Duodenal mucosa (tissue), 2 donors: ENCODE results near the gene FCN3.

Experiments
- H3K27ac ChIP-seq: one replicate; pipeline ENCODE4 v1.7.0; 2013; ENCODE audit warnings: low read depth, low read length
- H3K27me3 ChIP-seq, 2 donors: one replicate each; pipeline ENCODE4 v1.7.0; 2013; ENCODE audit warnings: low read length in 2 of 2, control low read depth in 1 of 2; ENCODE audit not compliant: insufficient read depth in 2 of 2, control insufficient read depth in 1 of 2
- H3K36me3 ChIP-seq, 2 donors: one replicate each; pipeline ENCODE4 v1.7.0; 2013; ENCODE audit warnings: low read length in 2 of 2, control low read depth in 1 of 2; ENCODE audit not compliant: insufficient read depth in 2 of 2, control insufficient read depth in 1 of 2
- H3K4me1 ChIP-seq, 2 donors: one replicate each; pipeline ENCODE4 v1.7.0; 2013; ENCODE audit warnings: low read length in 2 of 2, control low read depth in 1 of 2; ENCODE audit not compliant: insufficient read depth in 2 of 2, control insufficient read depth in 1 of 2
- H3K4me3 ChIP-seq, 2 donors: one replicate each; pipeline ENCODE4 v1.7.0; 2013; ENCODE audit warnings: low read length in 2 of 2, low read depth in 1 of 2
- H3K9ac ChIP-seq, 2 donors: one replicate each; pipeline ENCODE4 v1.7.0; 2013; ENCODE audit warnings: low read length in 2 of 2, low read depth in 1 of 2
- H3K9me3 ChIP-seq, 2 donors: one replicate each; pipeline ENCODE4 v1.7.0; 2013; ENCODE audit warnings: low read length in 2 of 2, control low read depth in 1 of 2; ENCODE audit not compliant: control insufficient read depth in 1 of 2

FCN3 gene

GRCh38 chr1:27374362-27375086 lies at the start of gene FCN3:
Gene FCN3 (minus strand): TSS chr1:27374824. CDS start chr1:27374818, 6 bp downstream.
- Histone ChIP-seq H3K36me3 (no peaks in the 10 kb centered on the region), H3K4me1 (no peaks in the 10 kb centered on the region), H3K9me3 (no peaks in the 10 kb centered on the region), H3K27ac (no peak within 1 kb of the TSS), H3K27me3 (peaks cover 0 to 4% of the 10 kb centered on the region in 2 donors), H3K4me3 (no peak within 1 kb of the TSS), H3K9ac (no peak within 1 kb of the TSS)

DNA sequence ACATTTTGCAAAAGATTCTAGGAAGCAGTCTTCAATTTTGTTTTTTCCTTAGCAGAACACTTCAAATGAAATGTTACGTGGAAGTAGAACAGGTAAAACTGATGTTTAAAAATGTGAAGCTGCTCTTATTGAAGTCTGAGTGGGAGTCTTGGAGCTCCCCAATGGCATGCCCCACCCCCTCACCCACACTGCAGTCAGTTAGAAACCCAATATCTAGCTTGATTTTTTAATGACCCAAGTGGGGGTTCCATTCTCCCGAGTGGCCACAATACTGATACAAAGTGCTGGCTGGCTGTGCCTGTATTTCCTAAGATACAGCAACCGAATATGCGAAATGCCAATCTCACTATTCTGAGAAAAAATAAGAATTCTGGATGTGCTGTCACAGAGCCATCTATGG lies 49.1 kb upstream of the FCN3 start:
- H3K9me3 ChIP-seq, result no peaks in the 10 kb centered on the region
- peaks cover 7 to 26% of the 10 kb centered on the region in 2 donors for H3K36me3 ChIP-seq
- H3K27ac ChIP-seq, result no peak overlapping the region
- no peak overlapping the region for H3K9ac ChIP-seq
- no peaks in the 10 kb centered on the region for H3K27me3 ChIP-seq
- no peak overlapping the region for H3K4me3 ChIP-seq
- peaks cover 8 to 11% of the 10 kb centered on the region in 2 donors for H3K4me1 ChIP-seq

DNA sequence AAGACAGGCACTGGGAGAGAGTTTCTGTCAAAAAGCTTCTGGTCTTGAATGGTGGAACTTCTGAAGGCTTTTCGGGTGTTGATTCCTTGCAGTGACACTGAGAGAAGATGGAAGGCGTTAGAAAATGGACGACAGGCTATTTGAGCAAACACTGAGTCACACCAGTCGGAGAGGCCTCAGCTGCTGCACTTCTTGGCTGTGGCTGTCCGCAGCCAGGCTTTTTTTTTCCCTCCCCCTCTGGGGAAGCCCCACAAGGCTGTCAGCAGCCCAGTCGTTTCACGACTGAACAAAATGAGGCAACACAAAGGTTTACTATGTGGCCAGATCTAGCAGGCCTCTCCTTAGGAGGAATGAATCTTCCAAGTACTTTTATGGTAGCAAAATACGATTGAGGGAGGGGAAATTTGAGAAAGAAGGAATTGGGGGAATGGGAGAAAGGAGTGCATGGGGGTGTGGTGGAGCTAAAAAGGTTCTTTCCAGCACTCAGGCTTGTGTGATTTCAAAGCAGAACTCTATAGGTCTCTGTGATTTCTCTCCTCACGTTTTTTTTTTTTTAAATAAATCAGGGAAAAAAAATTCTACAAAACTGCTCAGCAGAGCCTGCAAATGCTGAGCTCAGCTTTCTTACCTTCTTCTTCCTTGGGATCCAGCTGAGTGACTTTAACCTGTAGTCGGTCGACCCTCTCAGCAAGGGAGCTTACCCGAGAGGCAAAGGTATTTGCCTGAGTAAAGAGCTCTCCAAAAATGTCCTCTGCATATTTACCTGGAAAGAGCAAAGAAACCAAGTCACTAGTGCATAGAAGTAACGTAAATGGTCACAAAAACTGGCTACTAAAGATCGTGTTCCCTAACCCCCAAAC lies 43.9 kb upstream of the FCN3 start:
- Histone ChIP-seq H3K4me3 (no peak overlapping the region), H3K4me1 (peaks cover 10 to 21% of the 10 kb centered on the region in 2 donors), H3K9me3 (no peaks in the 10 kb centered on the region), H3K27ac (peak overlapping the region; percentile 53), H3K9ac (peak overlapping the region in 1 of 2 donors; percentile 25), H3K27me3 (no peaks in the 10 kb centered on the region), H3K36me3 (peaks cover 27 to 57% of the 10 kb centered on the region in 2 donors)

DNA sequence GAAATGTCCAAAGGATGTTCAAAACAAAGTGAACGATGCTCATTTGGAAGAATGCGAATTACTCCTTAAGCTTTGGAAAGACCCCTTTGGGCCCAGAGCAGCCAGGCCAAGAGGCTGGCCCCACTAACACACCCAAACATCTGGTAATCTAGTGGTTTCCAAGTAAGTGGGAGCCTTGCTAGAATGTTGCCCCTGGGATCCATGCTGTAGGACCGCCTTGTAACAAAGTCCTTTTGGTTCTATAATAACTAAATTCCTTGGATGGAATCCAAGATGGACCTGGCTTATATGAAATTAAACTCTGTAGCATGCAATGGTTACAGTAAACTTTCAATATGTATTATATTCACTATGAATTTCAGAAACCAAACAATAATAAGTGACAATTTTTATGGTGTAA lies 43.1 kb upstream of the FCN3 start:
- H3K9me3 ChIP-seq, result no peaks in the 10 kb centered on the region
- H3K4me1 ChIP-seq, result peaks cover 10 to 21% of the 10 kb centered on the region in 2 donors
- peaks cover 36 to 65% of the 10 kb centered on the region in 2 donors for H3K36me3 ChIP-seq

GRCh38 chr1:27416387-27417111 lies 41.9 kb upstream of the FCN3 start:
- Histone ChIP-seq H3K4me3 (no peak overlapping the region), H3K9ac (no peak overlapping the region), H3K27ac (no peak overlapping the region), H3K27me3 (no peaks in the 10 kb centered on the region), H3K36me3 (peaks cover 40 to 77% of the 10 kb centered on the region in 2 donors), H3K9me3 (no peaks in the 10 kb centered on the region), H3K4me1 (peaks cover 10 to 21% of the 10 kb centered on the region in 2 donors)

More for the DNA sequence above, 43.1 kb upstream of the FCN3 start:
- Histone ChIP-seq H3K9ac (no peak overlapping the region), H3K27me3 (no peaks in the 10 kb centered on the region), H3K4me3 (no peak overlapping the region), H3K27ac (no peak overlapping the region)

GRCh38 chr1:27414091-27414490 lies 39.5 kb upstream of the FCN3 start:
- Histone ChIP-seq H3K4me1 (peaks cover 10 to 21% of the 10 kb centered on the region in 2 donors), H3K36me3 (peaks cover 53 to 97% of the 10 kb centered on the region in 2 donors), H3K27ac (no peak overlapping the region)

GRCh38 chr1:27413004-27413403 lies 38.4 kb upstream of the FCN3 start:
- Histone ChIP-seq H3K4me3 (no peak overlapping the region), H3K4me1 (peaks cover 7 to 11% of the 10 kb centered on the region in 2 donors), H3K9ac (no peak overlapping the region), H3K27me3 (no peaks in the 10 kb centered on the region), H3K27ac (no peak overlapping the region), H3K36me3 (peaks cover 53 to 99% of the 10 kb centered on the region in 2 donors), H3K9me3 (no peaks in the 10 kb centered on the region)

More at GRCh38 chr1:27414091-27414490, 39.5 kb upstream of the FCN3 start:
- no peak overlapping the region for H3K4me3 ChIP-seq
- no peaks in the 10 kb centered on the region for H3K9me3 ChIP-seq
- H3K27me3 ChIP-seq, result no peaks in the 10 kb centered on the region
- H3K9ac ChIP-seq, result no peak overlapping the region

DNA sequence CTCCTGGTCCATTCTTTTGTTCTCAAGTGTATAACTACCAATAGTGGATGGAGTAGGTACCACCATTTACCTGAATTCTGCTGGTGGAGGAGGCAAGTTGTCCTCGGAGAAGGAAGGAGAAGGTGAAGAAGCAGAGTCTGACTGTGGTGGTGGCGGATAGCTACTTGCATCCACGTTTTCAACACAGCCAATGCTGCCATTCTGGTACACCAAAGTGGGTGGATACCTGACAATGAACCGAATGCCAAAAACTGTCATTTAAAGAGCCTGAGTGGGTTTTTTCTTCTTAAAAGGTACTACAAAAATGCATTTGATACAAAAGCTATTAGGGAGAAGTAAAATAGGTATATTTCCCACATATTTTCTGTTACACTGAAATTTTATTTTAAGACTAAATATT lies 37.9 kb upstream of the FCN3 start:
- Histone ChIP-seq H3K9ac (no peak overlapping the region), H3K4me3 (no peak overlapping the region), H3K9me3 (no peaks in the 10 kb centered on the region), H3K4me1 (peaks cover 2 to 6% of the 10 kb centered on the region in 2 donors), H3K36me3 (peaks cover 58 to 99% of the 10 kb centered on the region in 2 donors), H3K27me3 (no peaks in the 10 kb centered on the region), H3K27ac (no peak overlapping the region)

DNA sequence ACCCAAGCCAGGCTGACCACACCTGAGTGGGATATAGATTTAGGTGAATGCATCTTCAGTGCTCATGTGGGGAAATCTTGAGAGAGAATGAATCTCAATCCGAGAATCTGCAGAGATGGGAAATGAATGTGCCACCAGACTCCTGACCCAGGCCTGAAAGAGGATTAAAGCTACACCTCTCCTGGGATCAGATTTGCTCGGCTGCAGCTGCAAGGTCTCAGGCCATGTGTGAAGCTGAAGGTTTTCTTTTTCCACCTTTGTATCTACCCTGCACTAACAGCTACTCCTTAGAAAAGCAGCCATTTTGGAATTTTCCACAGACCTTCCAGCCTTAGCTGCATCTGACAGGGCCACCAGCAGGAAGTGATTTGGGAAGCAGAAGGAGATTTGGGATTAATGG lies 36.1 kb upstream of the FCN3 start:
- H3K36me3 ChIP-seq, result peaks cover 55 to 95% of the 10 kb centered on the region in 2 donors
- H3K27me3 ChIP-seq, result no peaks in the 10 kb centered on the region
- no peaks in the 10 kb centered on the region for H3K4me1 ChIP-seq
- no peak overlapping the region for H3K4me3 ChIP-seq
- no peaks in the 10 kb centered on the region for H3K9me3 ChIP-seq
- H3K27ac ChIP-seq, result no peak overlapping the region
- no peak overlapping the region for H3K9ac ChIP-seq
